ENCODE measurements around the gene PARK7.

GRCh38 chr1:7971024-7971423, 9.5 kb downstream of the PARK7 start:
- TF ChIP-seq CTCF (IDR thresholded peaks at IDR 0.05) (no peak), POLR2A (IDR thresholded peaks at IDR 0.05) (no peak)

Data from thyroid gland (tissue), 4 donors.